Panc1 (cell line): ENCODE data around the gene PDZD2. TPM values are rescaled to one million over a fixed set of nuclear protein-coding genes. Genes with fewer than 3 reads are reported as not detected.

Experiments
- ATAC-seq: fragments of 200-7000 bp; cut with Tn5 transposase; 2 replicates; pipeline ENCODE4 v1.9.1; 2020; ENCODE audit warnings: mild to moderate bottlenecking, moderate library complexity
- BruUV-seq: library from RNA; stranded (reverse); fragments of 400-500 nt; replicated peaks from 2 replicates; lab custom pipeline; 2021; lab: Mats Ljungman, UMichigan
- CTCF ChIA-PET: fragments of 300-600 bp; sonication (Branson Sonifier 250); formaldehyde crosslinking; loops from one replicate; lab custom pipeline; 2022; ENCODE audit warnings: antibody characterized with exemption; lab: Charles Lee
- POLR2A ChIA-PET: fragments of 300-600 bp; sonication (Branson Sonifier 250); formaldehyde crosslinking; loops from one replicate; lab custom pipeline; 2022; ENCODE audit warnings: antibody characterized with exemption; lab: Charles Lee
- DNase-seq: peaks from one replicate; pipeline ENCODE4 v3.0.0-alpha.2; 2010; ENCODE audit warnings: low read depth, low spot score
- H3K27ac ChIP-seq: 2 replicates; pipeline ENCODE4 v1.5.1; 2011; ENCODE audit warnings: mild to moderate bottlenecking, low read length, inconsistent platforms
- H3K27me3 ChIP-seq: fragments of 200-500 bp; sonication (Bioruptor generic); 2 replicates; pipeline ENCODE4 v1.6.0; 2014; ENCODE audit warnings: low read length, inconsistent platforms; ENCODE audit not compliant: control insufficient read depth, insufficient read depth
- H3K36me3 ChIP-seq: fragments of 200-500 bp; sonication (Bioruptor generic); 2 replicates; pipeline ENCODE4 v1.5.1; 2014; ENCODE audit warnings: inconsistent platforms, mild to moderate bottlenecking, low read length, moderate library complexity; ENCODE audit not compliant: control insufficient read depth, insufficient read depth
- H3K4me1 ChIP-seq: 2 replicates; pipeline ENCODE4 v1.5.1; 2011; ENCODE audit warnings: inconsistent platforms, mild to moderate bottlenecking, low read length, moderate library complexity; ENCODE audit not compliant: control insufficient read depth, insufficient read depth
- H3K4me3 ChIP-seq, 2 experiments: 2 replicates each; pipeline ENCODE4 v1.5.1; 2011 to 2012; ENCODE audit warnings: low read depth in 2 of 2, low read length in 2 of 2, mild to moderate bottlenecking in 2 of 2, inconsistent platforms in 1 of 2, moderate library complexity in 1 of 2
- H3K9me3 ChIP-seq: fragments of 200-500 bp; sonication (Bioruptor generic); 2 replicates; pipeline ENCODE4 v1.5.1; 2014; ENCODE audit warnings: low read depth, mild to moderate bottlenecking, inconsistent platforms, low read length, moderate library complexity; ENCODE audit not compliant: control insufficient read depth, insufficient read depth
- CTCF ChIP-seq: fragments of 450-650 bp; IDR thresholded peaks from 2 replicates; pipeline ENCODE4 v1.5.1; 2017; ENCODE audit warnings: mild to moderate bottlenecking
- POLR2AphosphoS5 ChIP-seq: IDR thresholded peaks from 2 replicates; pipeline ENCODE4 v1.6.1; 2012; ENCODE audit warnings: mild to moderate bottlenecking, low read depth, low read length, moderate library complexity
- REST ChIP-seq, 2 experiments: IDR thresholded peaks; 2 replicates each; pipeline ENCODE4 v1.6.1; 2011 to 2012; ENCODE audit warnings: low read depth in 2 of 2, control low read depth in 1 of 2, low read length in 1 of 2, mild to moderate bottlenecking in 1 of 2, moderate library complexity in 1 of 2; ENCODE audit not compliant: insufficient read depth in 1 of 2
- SIN3A ChIP-seq: IDR thresholded peaks from 2 replicates; pipeline ENCODE4 v1.6.1; 2012; ENCODE audit warnings: low read depth, mild to moderate bottlenecking, low read length, moderate library complexity, borderline replicate concordance; ENCODE audit not compliant: insufficient read depth
- TCF7L2 ChIP-seq: IDR thresholded peaks from 2 replicates; pipeline ENCODE4 v1.6.1; 2011; ENCODE audit warnings: mild to moderate bottlenecking, low read depth, low read length, inconsistent platforms
- in situ Hi-C: cut with HindIII; loops from 2 replicates; pipeline ENCODE4 v1.10.0; 2016; ENCODE audit warnings: low sequenced_read_pairs, low pct_unique_long_range_greater_than_20kb
- intact Hi-C: fragments of 100-400 bp; cut with micrococcal nuclease; formaldehyde crosslinking; loops from one replicate; pipeline ENCODE4 v1.10.0; 2022; ENCODE audit not compliant: unreplicated experiment
- total RNA-seq: library from RNA; stranded (reverse); gene quantifications from one replicate; pipeline ENCODE4 v1.2.1, GENCODE V29; 2021; ENCODE audit not compliant: unreplicated experiment

PDZD2 gene
- total RNA-seq, 1 experiment from 2014 or later = 0.10 TPM

- H3K36me3 ChIP-seq = no peaks in the 10 kb centered on the region
- ATAC-seq (no peak), DNase-seq (no peak)
- TF ChIP-seq REST (IDR thresholded peaks at IDR 0.05; ENCODE audit: insufficient read depth in 1 of 2, low read depth in 2 of 2, low read length in 1 of 2) = no peak
- no peak for TF ChIP-seq TCF7L2
- TF ChIP-seq CTCF = no peak
- no peak for TF ChIP-seq SIN3A
- TF ChIP-seq POLR2AphosphoS5 = no peak
- no peaks in the 10 kb centered on the region for H3K9me3 ChIP-seq
- H3K4me3 ChIP-seq = no peak overlapping the region
- no peak overlapping the region for H3K27ac ChIP-seq
- intact Hi-C loops = no loop called here
- POLR2A ChIA-PET = no interaction called here
- in situ Hi-C loops = no loop called here
- H3K27me3 ChIP-seq = peaks cover 4% of the 10 kb centered on the region; the same call in 1 of the 2 replicates
- no TSS peak for BruUV-seq
- H3K4me1 ChIP-seq = no peaks in the 10 kb centered on the region
- CTCF ChIA-PET = interaction anchor here (0.7 kb wide), 1 partner anchor 212 kb away, joined by 3 read pairs; no protein-coding TSS in a partner anchor
These were observed 427.5 kb downstream of the PDZD2 start for GRCh38 chr5:32066448-32066847.

- POLR2A ChIA-PET = interaction anchor here (0.7 kb wide), 1 partner anchor 221 kb away, joined by 5 read pairs; no protein-coding TSS in a partner anchor
- peaks cover 4% of the 10 kb centered on the region; the same call in 1 of the 2 replicates for H3K27me3 ChIP-seq
- TF ChIP-seq POLR2AphosphoS5 (no peak), TCF7L2 (no peak), REST (IDR thresholded peaks at IDR 0.05; ENCODE audit: insufficient read depth in 1 of 2, low read depth in 2 of 2, low read length in 1 of 2) (no peak), CTCF (no peak), SIN3A (no peak)
These were observed 429.0 kb downstream of the PDZD2 start for GRCh38 chr5:32067774-32068470.

More at GRCh38 chr5:32067774-32068470, 429.0 kb downstream of the PDZD2 start:
- Histone ChIP-seq H3K9me3 (no peaks in the 10 kb centered on the region), H3K27ac (no peak overlapping the region), H3K4me1 (no peaks in the 10 kb centered on the region), H3K4me3 (no peak overlapping the region), H3K36me3 (no peaks in the 10 kb centered on the region)
- intact Hi-C loops (no loop called here), in situ Hi-C loops (no loop called here)
- no TSS peak for BruUV-seq
- CTCF ChIA-PET = no interaction called here
- ATAC-seq = no peak
- no peak for DNase-seq
